Epithelial cell of prostate (primary cell): Measurements from ENCODE around the gene EIF2B5.
"Not testable (repeated sequence)": the region's sequence is repeated elsewhere in the genome, so short reads cannot be mapped to it uniquely, and the experiment has no call there.

Experiments used
- DNase-seq: peaks from one replicate; pipeline ENCODE4 v3.0.0-alpha.2; 2011; ENCODE audit warnings: low read depth, low spot score
- H3K27ac ChIP-seq: fragments of 450-650 bp; 2 replicates; pipeline ENCODE4 v1.5.1; 2017; ENCODE audit warnings: mild to moderate bottlenecking

Gene EIF2B5

GRCh38 chr3:184144505-184144904 is 9.3 kb downstream of the EIF2B5 start:
- peak overlapping the region; percentile 24 for H3K27ac ChIP-seq
- no peak for DNase-seq

GRCh38 chr3:184145111-184145524 is 10.0 kb downstream of the EIF2B5 start:
- H3K27ac ChIP-seq, result peak overlapping the region; percentile 24
- peak; percentile 61 for DNase-seq

- no peak overlapping the region for H3K27ac ChIP-seq
- no peak for DNase-seq
Observed at GRCh38 chr3:184145751-184146270, 10.7 kb downstream of the EIF2B5 start.

- no peak for DNase-seq
- H3K27ac ChIP-seq, result no peak overlapping the region
Observed at GRCh38 chr3:184148076-184148475, 12.9 kb downstream of the EIF2B5 start.

- no peak overlapping the region for H3K27ac ChIP-seq
- no peak for DNase-seq
Observed at GRCh38 chr3:184149123-184149522, 14.0 kb downstream of the EIF2B5 start.

GRCh38 chr3:184149770-184150169 is 14.6 kb downstream of the EIF2B5 start:
- H3K27ac ChIP-seq, DNase-seq: not testable (repeated sequence)

GRCh38 chr3:184154885-184155643 is 19.9 kb downstream of the EIF2B5 start, which contains the start of gene DVL3:
DVL3 (plus strand) TSS chr3:184155377; CDS start chr3:184155636, 259 bp downstream.
- no peak for DNase-seq
- H3K27ac ChIP-seq, result peak within 1 kb of the TSS; percentile 79

GRCh38 chr3:184155644-184156521 is 20.7 kb downstream of the EIF2B5 start:
- peak overlapping the region; percentile 79 for H3K27ac ChIP-seq
- no peak for DNase-seq

GRCh38 chr3:184156522-184156955 is 21.4 kb downstream of the EIF2B5 start:
- peak overlapping the region; percentile 79 for H3K27ac ChIP-seq
- no peak for DNase-seq

GRCh38 chr3:184157206-184157605 is 22.0 kb downstream of the EIF2B5 start:
- no peak overlapping the region for H3K27ac ChIP-seq
- DNase-seq, result no peak

- DNase-seq, result no peak
- no peak overlapping the region for H3K27ac ChIP-seq
Observed at GRCh38 chr3:184158404-184158803, 23.2 kb downstream of the EIF2B5 start.

GRCh38 chr3:184160456-184160855 is 25.3 kb downstream of the EIF2B5 start:
- DNase-seq, result no peak
- no peak overlapping the region for H3K27ac ChIP-seq

GRCh38 chr3:184162571-184163070 is 27.5 kb downstream of the EIF2B5 start:
- DNase-seq, H3K27ac ChIP-seq: not testable (repeated sequence)

- DNase-seq, result no peak
- H3K27ac ChIP-seq, result no peak overlapping the region
Observed at GRCh38 chr3:184164648-184165330, 29.6 kb downstream of the EIF2B5 start.

GRCh38 chr3:184165543-184165942 is 30.4 kb downstream of the EIF2B5 start:
- no peak for DNase-seq
- H3K27ac ChIP-seq, result no peak overlapping the region

GRCh38 chr3:184166671-184167070 is 31.5 kb downstream of the EIF2B5 start:
- H3K27ac ChIP-seq, result no peak overlapping the region
- DNase-seq, result no peak

GRCh38 chr3:184167786-184168185 is 32.6 kb downstream of the EIF2B5 start:
- H3K27ac ChIP-seq, result no peak overlapping the region

GRCh38 chr3:184168363-184169120 is 33.4 kb downstream of the EIF2B5 start:
- H3K27ac ChIP-seq, result peak overlapping the region; percentile 34
- no peak for DNase-seq

More at GRCh38 chr3:184167786-184168185, 32.6 kb downstream of the EIF2B5 start:
- DNase-seq, result no peak
